HG03520 (cell line): ENCODE data around the gene RNF112.

Experiments used
- ATAC-seq: cut with Tn5 transposase; IDR thresholded peaks from one replicate; pipeline ENCODE4 v1.9.1; 2021; ENCODE audit warnings: mild to moderate bottlenecking, moderate library complexity; ENCODE audit not compliant: unreplicated experiment

RNF112 gene

DNA sequence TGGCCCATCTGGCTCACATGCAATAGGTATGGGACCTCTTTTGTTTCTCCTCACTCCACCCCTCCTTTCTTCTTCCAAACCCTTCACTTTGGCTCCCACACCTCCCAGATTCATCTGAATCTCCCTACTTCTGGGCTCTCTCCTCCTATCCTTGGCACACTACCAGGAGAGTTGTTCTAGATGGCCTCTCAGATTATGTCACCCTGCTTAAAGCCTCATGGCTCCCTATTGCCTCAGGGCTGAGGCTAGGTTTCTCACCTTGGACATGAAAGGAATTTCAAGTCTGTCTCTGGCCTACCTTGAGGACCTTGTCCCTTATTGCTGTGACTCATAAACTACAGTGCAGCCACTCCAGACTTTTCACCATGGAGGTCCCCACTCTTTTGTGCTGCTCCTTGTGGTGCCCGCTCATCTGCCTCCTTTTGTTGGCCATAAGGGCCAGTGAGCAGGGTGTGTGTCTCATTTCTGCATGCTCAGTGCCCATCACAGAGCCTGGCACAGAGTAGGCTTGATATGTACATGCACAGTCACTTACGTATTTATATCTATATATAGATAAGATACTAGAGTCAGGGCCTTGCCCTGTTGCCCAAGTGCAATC, 23.0 kb upstream of the RNF112 start:
- no peak for ATAC-seq

DNA sequence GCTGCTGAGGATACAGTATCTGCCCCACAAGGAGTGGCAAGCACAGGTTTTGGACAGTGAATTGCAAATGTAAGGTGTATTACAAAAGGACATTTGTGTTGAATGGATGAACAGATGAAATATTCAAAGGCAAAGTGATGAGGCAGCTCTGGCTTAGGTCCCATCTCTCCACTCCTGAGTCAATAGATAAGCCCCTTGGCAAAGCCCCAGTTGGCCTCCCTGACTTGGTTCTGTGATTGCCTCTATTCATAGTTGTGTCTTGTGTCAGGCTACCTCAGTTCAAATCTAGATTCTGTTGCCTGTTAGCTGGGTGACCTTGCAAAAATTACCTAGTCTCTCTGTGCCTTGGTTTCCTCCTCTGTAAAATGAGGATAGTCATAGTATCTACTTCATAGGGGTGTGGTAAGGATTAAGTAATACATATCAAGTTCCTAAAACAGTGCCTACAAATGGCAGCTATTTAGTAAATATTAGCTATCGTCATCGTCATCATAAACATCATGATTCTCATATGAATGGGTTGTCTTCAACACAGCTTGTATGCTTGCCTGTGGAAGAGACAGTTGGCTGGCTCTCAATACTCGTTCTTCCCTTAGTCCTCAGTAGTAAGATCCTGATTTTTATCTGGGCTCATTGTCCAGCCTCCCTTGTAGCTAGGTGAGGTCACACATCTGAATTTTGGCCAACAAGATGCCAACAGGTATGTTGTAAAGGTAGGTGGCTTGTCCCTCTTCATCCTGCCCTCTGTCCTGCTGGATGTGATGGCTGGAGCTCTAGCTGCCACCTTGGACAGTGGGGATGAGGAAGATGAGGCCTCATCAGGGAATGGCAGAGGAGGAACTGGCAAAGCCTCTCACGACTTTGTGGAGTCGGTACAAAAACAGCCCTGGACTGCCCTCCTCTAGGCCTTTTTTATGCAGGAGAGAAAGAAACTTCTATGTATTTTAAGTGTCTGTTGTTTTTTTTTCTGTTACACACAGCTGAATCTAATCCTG, 21.9 kb upstream of the RNF112 start:
- ATAC-seq = no peak

DNA sequence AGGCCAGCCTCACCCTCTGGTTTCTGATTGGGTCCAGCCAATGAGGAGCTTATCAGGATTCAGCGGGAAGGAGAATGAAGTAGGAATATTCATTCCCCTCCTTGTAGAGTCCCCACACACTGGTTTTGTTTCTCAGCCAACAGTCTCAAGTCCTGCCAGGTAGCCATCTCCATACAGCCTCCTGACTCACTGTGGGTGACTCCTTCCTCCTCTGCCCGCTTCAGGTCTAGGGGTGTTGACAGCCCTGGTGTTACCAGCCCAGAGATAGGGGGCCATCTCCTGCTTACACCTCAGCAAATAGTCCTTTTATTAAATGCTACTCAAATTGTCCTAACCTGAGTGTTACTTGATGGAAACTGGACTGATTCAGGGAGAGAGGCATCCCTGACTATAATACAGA, 20.1 kb upstream of the RNF112 start:
- no peak for ATAC-seq

DNA sequence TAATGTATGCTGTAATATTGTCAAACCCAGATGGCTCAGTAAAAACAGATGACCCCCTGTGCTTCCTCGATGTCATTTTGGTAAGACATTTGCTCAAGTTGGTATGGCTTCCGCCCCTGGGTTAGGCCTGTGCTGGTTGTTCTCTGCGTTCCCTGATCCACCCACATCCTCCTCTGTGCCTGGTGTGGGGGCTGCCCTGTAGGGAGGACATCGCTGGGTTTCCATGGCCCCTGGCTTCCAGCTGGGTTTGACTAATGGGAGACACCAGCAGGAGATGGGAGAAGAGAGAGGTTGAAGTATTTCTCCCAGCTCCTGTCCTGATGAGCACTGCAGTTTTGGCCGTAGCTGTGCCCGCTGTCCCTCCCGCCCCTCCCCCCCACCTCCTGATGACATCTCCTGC, 19.6 kb upstream of the RNF112 start:
- no peak for ATAC-seq

- no peak for ATAC-seq
These were observed 18.7 kb upstream of the RNF112 start for GRCh38 chr17:19392303-19392702.

DNA sequence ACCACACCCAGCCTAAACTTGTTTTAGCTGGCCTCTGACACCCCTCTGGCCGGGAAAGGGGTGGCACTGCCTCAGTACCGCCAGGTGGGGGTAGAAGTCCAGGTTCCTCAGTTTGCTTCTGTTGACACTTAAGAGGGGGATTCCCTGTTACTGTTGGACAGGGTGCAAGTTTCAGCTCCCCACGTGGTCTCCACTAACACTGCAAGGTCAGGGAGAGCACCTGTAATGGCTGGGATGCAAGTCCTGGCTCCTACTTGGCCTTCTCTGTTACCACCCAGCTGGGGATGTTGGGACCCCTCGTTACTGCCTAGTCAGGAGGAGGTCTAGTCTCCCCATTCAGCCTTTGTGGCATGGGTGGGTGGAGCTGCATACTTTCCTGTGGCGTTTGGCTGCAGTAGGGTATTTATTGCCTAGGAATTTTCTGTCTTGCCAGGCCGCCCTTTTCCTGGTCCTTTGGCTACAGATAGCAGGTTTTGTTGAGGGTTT, 13.4 kb upstream of the RNF112 start:
- no peak for ATAC-seq

DNA sequence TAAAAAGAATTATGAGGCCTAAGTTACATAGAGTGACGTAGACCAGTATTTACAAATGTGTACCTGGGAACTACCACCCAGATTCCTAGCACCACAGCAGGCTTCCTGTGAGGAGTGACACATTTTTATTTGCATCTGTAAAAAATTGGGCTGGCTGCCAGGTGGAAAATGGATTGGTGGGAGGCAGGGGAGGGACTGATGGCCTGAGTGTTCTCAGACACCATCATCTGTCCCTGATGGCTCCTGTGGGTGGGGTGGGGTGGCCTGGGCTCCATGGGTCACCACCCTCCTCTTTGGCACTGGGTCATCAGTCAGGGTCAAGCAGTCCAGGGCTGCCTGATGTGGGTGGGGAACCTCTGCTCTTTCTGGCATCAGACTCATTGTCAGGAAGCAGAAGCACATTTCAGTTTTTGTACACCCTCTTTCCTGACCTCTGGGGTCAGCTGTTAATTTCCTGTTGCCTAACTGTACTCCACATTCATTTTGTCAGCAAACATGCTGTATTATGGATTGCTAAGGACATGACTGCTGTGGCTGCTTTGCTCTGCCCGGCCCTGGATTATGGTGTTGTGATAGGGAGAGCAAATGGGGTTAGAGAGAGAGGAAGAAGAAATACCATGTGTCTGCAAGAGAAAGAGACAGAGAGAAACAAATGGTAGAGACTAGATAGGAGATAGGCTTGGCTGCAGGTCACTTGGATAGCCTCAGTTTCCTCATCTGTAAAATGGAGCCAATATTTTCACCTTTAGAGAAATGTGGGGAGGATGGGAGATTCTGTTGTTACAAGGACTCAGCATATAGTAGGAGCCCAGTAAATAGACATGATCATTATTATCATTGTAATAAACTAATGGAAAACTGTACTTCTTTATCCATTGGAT, 12.5 kb upstream of the RNF112 start:
- ATAC-seq = no peak

GRCh38 chr17:19399750-19400450, 11.1 kb upstream of the RNF112 start:
- ATAC-seq = no peak

- no peak for ATAC-seq
These were observed 9.6 kb upstream of the RNF112 start for GRCh38 chr17:19401321-19402010.

- no peak for ATAC-seq
These were observed 8.9 kb upstream of the RNF112 start for GRCh38 chr17:19402171-19402570.

- ATAC-seq = no peak
These were observed 8.0 kb upstream of the RNF112 start for GRCh38 chr17:19403021-19403420.

DNA sequence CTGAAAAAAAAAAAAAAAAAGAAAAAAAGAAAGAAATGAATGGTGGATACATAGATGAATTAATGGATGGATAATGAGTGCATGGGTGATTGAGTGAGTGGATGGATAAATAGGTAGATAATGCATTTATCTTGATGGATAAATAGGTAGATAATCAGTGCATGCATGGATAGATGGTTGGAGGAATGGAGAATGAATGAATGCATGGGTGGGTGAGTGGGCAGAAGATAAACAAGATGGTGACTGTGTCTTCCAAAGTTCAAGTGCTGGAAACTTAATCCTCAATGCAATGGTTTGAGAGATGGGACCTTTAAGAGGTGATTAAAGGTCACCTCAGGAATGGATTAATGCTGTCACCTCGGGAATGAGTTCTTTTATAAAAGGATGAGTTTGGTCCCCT, 6.8 kb upstream of the RNF112 start:
- ATAC-seq = no peak

DNA sequence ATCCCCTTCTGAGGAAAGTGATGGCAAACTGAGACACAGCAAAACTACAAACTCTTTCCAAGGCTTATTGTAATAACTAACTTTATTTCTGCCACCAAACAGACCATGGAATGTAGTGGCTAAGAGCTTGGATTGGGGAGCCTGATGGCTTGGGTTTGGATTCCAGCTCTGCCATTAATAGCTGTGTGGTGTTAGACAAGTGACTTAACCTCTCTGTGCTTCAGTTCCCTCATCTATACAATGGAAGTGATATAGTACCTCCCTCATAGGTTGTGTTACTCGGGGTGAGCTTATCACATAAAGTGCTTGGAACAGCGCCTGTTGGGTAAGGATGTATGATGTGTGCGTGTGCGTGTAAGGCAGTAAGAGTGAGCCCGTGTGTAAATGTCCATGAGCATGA, 5.9 kb upstream of the RNF112 start:
- ATAC-seq = no peak

GRCh38 chr17:19407601-19408345, 3.3 kb upstream of the RNF112 start:
- ATAC-seq = no peak

DNA sequence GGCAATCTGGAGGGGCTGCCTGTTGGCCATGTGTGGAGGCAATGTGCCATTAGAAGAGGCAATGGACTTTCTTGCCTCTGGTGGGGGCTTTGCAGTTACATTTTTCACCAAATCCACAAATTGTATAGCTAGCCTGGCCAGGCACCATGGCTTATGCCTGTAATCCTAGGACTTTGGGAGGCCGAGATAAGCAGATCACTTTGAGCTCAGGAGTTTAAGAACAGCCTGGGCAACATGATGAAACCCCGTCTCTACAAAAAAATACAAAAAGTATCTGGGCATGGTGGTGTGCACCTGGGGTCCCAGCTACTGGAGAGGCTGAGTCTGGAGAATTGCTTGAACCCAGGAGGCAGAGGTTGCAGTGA, 2.7 kb upstream of the RNF112 start:
- no peak for ATAC-seq

- no peak for ATAC-seq
These were observed 2.0 kb upstream of the RNF112 start for GRCh38 chr17:19409066-19409465.

- ATAC-seq = no peak
These were observed 1.5 kb upstream of the RNF112 start for GRCh38 chr17:19409509-19409908.

DNA sequence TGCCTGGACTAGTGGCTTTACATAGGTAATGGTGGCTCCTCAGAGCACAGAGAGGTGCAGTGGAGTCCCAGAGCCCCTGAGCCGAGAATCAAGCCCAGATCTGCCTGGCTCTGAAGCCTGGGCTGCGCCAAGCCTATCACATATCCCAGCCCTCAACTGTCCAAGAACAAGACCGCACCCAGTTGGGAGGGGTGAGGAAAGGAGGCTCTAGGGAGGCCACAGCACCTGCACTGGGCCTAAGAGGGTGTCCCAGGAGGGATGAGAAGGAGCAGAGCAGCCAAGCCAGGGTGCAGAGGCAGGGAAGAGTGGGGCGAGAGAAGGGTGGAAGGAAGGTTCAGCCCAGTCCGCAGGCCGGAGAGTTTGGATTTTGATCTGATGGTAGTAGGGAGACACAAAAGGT, 941 bp upstream of the RNF112 start:
- no peak for ATAC-seq

GRCh38 chr17:19411631-19412030, 599 bp downstream of the RNF112 start:
- ATAC-seq = no peak
